Left ventricle myocardium superior (tissue), 1 donor: ENCODE results near the gene DLG2. TPM values are rescaled to one million over a fixed set of nuclear protein-coding genes. Genes with fewer than 3 reads are reported as not detected.

Source experiments
- ATAC-seq: fragments of 200-7000 bp; cut with Tn5 transposase; one replicate; pipeline ENCODE4 v1.9.1; 2020; ENCODE audit warnings: mild to moderate bottlenecking, moderate library complexity
- DNase-seq: peaks from one replicate; pipeline ENCODE4 v3.0.0-alpha.2; 2020
- intact Hi-C: fragments of 100-400 bp; cut with micrococcal nuclease; formaldehyde crosslinking; loops from one replicate; pipeline ENCODE4 v1.11.0; 2022
- total RNA-seq: library from RNA; stranded (reverse); fragmentation: NEBNext Ultra II Directional; extraction: Animal tissue kit (Norgen Biotek cat#: 25700); gene quantifications from one replicate; pipeline ENCODE4 v1.2.1, GENCODE V29; 2021
- donor health status: DM: no; HTN: yes; CAD: no; lungs with severe emphysema.

The DLG2 gene
- total RNA-seq, 1 donor from 2014 or later: 5.7 TPM

DNA sequence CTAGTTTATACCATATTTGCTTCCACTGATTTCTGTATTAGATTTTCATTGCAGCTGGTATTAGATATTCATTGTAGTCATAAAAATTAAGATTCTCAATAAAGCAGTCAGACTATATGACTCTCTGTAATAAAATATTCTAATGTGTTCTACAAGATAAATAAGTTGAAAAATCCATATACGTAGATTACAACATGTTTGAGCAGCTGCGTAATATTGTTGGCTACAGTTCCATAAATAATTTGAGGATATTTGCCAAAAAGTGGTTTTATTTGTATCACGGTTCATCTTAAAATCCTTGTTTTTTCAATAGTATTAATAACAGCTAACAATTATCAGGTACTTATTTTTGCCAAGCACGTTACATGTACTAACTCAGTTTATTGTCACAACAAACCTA, 1672.4 kb downstream of the DLG2 start:
- intact Hi-C loops: no loop called here
- no peak for DNase-seq
- no peak for ATAC-seq

DNA sequence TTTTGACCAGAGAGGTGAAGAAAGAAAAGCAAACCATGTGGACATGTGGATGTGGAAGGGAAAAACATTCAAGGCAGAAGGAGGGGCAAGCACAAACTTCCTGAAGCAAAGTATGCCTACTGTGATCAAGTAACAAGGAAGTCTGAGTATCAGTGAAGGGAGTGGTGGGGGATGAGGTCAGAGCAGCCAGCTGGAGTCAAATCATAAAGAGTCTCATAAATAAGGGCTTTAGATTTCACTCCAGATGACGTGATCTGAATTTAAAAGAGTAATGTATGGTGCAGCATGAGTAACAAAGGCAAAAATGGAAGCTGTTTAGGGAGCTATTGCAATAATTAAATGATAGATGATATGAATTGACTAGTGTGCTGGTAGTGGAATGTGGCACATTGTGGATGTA, 1675.6 kb downstream of the DLG2 start:
- ATAC-seq: no peak
- DNase-seq: no peak
- intact Hi-C loops: no loop called here

DNA sequence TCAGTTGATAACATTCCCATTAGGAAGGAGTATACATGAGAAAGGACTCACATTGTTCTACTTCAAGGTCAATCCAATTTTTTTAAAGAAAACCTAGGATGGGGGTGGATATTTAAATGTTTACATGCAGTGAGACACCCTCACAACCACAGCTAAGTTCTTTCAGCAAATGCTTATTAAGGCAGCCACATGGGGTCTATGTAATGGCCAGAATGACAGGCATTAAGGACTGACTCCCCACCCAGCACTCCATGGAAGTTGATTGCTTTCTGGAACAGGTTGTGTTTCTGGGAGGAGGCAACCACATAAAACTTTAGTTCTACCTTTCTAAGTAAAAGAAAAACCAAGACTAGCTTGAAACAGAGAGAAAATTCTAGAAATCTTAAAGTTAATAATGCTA, 1678.9 kb downstream of the DLG2 start:
- no peak for ATAC-seq
- intact Hi-C loops: no loop called here

DNA sequence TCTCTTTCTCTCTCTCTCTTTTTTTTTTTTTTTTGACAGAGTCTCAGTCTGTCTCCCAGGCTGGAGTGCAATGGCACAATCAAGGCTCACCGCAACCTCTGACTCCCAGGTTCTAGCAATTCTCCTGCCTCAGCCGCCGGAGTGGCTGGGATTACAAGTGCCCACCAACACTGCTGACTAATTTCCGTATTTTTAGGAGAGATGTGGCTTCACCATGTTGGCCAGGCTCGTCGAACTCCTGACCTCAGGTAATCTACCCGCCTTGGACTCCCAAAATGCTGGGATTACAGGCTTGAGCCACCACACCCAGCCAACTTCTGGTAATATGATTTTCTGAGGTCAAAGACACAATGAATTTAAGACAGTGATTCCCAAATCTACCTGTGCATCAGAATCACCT, 1681.2 kb downstream of the DLG2 start:
- ATAC-seq (no peak), DNase-seq (no peak)
- intact Hi-C loops: no loop called here

More for the DNA sequence above, 1678.9 kb downstream of the DLG2 start:
- DNase-seq: no peak

DNA sequence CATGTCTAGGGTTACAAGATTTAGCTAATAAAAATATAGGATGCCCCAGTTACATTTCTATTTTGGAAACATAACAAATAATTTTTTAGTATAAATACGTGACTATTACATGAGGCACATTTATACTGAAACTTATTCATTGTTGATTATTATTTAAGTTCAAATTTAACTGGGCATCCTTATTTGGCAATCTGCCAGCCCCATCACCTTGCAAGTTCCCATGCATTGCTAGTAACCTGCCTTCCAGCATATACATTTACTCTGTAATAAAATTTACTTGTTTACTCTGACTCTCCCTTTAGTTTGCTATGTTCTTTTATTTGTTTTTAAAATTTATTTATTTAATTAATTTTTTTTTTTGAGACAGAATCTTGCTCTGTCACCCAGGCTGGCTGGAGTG, 1686.1 kb downstream of the DLG2 start:
- intact Hi-C loops: no loop called here
- DNase-seq (no peak), ATAC-seq (no peak)

DNA sequence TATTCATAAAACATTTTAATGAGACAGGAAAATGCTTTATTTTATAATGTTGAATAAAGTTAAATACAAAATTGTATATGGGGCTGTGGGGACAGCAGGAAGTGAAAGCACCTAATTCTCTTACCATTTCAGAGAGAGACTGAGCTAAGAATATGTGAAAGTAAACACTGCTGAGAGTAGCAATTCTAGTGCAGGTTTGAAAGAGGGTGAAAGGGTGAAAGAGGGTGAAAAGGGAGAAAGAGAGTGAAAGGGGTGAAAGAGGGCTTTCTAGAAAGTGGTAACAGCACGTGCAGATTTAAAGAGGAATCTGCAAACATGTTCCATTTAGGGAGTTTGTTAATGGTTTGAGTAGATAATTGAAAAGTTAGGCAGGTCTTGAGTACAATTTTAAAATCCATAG, 1689.0 kb downstream of the DLG2 start:
- DNase-seq (no peak), ATAC-seq (no peak)
- intact Hi-C loops: no loop called here

DNA sequence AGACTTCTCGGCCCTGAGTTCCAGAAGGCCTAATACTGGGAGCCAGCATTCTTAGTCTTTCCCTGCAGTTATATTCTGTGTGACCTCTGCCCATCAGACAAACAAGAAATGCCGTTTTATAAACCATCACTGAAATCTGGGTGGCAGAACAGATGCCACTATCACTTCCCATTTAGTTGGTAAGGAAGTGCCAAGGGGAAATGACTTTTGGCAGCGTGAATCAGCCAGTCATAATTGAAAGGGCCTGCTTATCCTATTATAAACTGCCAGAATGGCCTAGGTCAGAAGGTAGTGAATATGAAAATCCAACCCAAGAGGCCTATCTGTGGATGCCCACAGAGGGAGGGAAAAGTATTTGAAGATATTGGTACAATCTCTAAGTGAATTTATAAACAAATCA, 1694.1 kb downstream of the DLG2 start:
- intact Hi-C loops: no loop called here
- DNase-seq (no peak), ATAC-seq (no peak)

DNA sequence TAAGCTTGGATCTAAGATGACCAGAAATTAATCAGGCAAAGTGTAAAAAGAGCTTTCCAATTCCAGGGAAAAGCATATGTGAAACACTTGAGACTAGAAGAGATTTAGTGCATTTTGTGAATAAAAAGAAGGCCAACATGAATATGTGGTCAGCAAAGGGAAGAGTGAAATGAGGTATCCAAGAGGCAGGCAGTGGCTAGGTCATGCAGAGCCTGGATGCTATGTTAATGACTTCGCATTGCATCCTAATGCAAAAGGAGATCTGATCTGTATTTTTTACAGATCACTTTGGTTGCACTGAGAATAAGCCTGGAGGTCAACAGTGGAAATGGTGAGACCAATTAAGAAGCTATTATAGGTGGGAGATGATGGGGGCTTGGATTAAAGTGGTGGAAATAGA, 1699.7 kb downstream of the DLG2 start:
- DNase-seq (no peak), ATAC-seq (no peak)
- intact Hi-C loops: no loop called here

DNA sequence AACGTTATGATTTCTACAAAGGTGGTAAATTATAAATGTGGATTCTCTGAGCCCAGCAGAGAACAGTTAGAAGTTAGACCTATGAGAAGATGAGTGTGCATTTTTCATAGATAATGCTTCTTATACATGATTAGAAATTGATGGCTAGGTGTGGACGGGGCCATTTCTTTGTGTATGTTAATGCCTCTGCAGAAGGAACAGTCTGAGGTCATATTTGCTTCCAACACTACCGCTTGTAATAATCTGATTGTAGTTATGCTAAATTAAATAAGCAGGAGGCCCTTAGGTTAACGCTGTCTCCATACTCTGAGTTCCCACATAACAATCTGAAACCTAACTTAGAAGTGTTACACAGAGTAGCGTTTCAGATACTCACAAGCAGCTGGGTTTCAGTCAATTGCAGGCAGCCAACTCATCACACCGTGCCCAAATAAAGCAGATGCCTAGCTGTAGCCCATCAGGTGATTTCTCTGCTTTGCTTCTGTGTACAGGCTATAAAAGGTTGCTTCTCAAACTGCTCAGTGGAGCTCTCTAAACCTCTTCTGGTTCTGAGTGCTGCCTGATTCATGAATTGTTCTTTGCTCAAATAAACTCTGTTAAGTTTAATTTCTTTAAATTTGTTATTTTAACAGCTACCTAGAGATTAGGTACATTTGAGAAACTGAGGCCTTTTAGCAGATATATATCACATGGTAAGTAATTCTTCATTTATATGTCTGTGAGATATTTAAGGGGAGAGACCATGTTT, 1702.2 kb downstream of the DLG2 start:
- DNase-seq (no peak), ATAC-seq (no peak)
- intact Hi-C loops: no loop called here

DNA sequence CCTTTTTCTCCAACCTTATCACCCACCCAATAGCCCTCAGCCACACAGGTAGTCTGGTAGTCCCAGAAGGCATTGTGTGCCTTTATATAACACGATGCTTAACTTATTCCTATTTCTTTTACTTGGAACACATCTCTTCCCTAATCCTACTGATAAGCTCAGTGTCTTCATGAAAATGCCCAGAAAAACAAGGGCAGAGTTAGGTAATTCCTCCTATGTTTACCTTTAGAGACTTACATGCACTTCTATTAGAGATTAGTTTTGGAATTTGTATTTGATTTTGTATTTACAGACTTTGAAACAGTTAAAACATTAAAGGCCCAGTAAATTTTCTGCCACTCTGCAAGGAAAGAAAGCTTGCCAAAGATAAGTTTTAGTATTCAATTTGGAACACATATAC, 1703.2 kb downstream of the DLG2 start:
- intact Hi-C loops: no loop called here
- DNase-seq: no peak
- ATAC-seq: no peak

DNA sequence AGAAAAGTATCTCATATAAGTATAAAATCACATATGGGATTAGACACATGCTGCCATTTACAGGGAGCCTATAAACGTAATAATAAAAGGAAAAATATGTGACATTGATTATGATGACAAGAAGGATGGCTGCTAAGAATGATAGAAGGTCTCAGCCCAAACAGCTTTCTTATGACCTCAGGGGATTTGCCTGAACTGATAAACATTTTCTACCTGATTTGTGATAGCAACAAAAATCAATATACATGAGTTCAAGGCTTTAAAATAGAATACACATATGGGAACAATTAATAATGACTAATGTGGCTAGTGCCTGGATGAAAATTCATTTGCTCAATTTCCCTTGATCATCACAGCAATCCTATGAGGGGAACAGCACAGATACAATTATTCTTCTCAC, 1704.2 kb downstream of the DLG2 start:
- DNase-seq (no peak), ATAC-seq (no peak)
- intact Hi-C loops: no loop called here

DNA sequence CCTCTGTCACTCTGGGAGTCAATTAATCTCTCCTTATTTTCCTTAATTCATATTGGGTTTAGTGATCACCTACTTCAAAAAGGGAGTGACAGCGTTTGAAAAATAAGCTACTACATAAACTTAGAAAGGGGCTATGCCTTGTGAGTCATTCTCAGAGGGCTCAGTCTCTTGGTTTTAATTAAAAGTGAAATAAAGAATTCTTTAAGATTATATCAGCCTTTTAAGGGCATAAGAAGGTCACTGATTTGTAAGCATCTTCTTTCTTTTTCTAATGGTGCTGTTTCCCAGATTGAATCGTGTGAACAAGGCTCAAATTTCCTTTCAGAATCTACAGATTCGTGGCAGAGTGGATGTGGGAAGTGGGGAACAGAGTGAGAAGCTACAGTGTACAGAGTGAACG, 1704.8 kb downstream of the DLG2 start:
- ATAC-seq (no peak), DNase-seq (no peak)
- intact Hi-C loops: no loop called here

DNA sequence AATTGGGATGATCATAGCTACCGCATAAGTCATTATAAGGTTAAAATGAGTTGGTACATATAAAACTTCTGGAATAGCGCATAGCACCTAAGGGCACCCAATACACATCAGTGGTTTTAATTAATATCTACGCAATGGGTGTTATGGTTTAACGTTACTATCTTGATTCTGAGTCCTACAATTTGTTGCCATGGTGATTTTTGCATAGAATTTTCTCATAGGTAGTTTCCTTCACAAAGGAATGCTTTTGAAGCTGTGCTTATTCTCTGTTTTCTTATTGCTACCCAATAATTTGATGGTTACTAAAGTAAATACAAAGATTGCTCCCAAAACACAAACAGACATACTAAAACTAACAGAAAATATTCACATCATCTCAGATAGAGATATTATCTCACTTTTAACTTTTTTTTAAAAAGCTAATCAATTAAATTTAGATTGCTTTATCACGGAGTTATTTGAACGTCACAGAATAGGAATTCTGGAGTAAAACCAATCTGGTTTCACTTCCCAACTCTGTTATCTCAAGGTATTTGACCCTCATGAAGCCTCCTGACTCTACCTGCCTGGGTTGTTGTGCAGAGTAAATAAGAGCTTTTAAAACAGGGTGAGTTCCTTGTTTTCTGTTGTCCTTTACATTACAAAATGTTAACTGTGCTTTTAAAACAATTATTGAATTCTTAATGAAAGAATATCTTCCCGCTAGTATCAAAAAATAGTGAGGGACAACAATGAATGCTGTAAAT, 1705.5 kb downstream of the DLG2 start:
- no peak for DNase-seq
- no peak for ATAC-seq
- intact Hi-C loops: no loop called here

DNA sequence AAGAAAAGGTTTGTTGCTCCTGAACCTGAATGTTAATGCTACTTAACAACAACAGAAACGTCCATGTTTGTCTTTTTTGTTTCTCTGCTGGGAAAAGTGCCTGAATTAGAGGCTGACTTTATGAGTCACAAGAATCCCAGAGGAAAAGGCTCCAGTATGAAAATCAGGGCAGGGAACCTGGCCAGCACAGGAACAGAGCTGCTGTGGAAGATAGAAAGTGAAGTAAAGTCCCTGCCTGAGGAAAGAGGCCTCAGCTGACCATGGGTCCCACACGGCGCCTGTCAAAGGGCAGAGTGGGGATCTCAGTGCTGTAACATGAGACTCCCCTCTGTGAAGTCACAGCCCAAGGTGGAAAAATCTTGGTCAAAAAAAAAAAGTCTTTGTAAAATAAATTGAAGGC, 1708.7 kb downstream of the DLG2 start:
- DNase-seq (peak; percentile 55), ATAC-seq (peak; percentile 68)
- intact Hi-C loops: no loop called here

DNA sequence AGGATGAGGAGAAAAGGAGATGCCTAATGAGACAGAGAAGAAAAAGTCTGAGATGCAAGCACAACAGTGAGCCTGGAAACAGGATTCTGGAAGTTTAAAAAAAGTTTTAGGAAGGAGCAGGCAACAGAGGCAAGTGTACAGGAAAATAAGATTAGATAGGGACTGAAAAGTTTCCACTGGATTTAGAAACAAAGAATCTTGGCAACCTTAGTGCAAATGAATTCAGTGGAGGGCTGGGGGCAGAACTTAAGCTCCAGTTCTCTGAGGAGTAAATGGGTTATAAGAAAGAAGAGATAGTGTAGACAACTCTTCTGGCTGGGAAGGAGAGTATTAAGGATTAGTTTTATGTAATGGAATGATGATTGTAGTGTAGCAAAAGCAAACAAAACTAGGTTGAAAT, 1712.1 kb downstream of the DLG2 start:
- intact Hi-C loops: no loop called here
- ATAC-seq: peak; percentile 34
- no peak for DNase-seq

DNA sequence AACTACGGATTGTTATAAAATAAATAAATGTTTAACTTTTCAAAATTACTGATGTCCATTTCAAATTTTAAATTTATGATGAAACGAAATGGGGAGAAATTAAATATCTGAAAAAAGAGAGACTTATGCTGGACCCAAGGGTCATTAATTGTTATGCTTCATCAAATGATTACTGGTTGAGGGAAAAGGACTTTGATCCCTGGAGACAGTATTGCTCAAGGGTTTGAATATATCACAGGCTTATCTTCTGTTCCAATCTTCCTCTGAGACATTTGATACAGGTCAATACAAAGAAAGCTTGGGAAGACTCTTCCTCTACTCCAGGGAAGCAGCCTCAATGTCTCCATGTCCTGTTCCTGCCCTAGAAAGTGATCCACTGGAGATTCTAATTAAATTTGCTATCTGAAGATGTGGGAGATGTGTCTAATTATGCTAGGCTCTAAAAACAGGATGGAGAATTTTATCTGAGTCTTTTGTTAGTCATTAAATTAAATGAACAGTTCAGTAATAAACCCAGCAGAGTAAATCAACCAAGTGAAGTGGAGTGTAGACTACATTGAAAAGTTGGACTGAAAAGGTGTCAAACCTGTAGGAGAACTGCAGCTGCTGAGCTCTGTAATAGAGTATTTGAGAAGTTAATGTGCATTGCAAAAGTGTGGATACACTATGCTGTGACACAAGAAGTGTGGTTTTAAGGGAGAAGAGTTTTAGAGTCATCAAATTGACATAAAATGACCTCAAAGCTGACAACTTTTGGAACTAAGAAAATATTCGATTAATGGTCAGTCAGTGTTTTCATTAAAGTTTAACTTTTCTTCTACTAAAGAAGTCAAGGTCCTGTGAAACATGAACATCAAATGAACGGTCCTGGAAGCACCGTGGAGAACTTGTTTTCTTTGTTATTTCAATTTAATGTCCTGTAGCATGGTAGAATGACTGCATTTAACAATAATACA, 1717.3 kb downstream of the DLG2 start:
- DNase-seq: no peak
- ATAC-seq: no peak
- intact Hi-C loops: no loop called here

DNA sequence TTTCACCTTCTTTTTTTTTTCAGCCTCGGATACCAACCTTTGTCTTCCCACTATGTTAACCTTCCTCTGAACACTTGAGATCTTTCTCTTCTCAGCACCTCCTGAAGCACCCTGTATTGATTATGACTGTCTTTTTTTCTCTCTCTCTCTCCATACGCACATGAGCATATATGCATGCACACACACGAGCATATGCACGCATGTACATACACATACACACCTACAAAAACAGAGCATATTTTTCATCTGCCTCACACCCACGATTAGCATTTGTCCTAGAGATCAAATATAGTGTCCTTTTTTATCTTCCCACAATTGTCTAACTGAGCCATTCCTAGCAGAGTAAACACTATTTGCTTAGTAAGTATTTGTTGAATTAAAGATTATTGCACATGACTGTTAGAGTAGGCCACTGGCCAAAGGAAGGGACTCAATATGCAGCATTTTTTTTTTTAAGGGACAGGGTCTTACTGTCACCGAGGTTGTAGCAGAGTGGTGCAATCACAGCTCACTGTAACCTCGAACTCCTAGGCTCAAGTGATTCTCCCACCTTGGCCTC, 1718.8 kb downstream of the DLG2 start:
- DNase-seq (no peak), ATAC-seq (no peak)
- intact Hi-C loops: no loop called here

DNA sequence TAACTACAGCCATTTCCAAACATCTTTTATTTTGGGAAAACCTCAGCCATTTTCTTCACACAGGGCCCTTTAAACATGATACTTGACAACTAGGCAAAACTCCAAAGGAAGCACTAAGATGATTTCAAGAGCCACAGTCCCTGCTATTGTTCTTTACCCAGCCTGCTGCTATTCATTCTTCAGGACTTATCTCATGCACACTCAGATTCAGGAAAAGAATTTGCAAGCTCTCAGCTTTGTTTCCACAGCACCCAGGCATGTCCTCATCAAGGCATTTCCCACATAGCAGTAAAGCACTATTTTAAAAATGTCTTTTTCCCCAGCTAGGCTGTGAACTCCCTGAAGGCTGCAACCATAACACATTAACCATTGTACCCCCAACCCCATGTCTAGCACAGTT, 1731.6 kb downstream of the DLG2 start:
- peak; percentile 26 for ATAC-seq
- DNase-seq: no peak
- intact Hi-C loops: no loop called here

DNA sequence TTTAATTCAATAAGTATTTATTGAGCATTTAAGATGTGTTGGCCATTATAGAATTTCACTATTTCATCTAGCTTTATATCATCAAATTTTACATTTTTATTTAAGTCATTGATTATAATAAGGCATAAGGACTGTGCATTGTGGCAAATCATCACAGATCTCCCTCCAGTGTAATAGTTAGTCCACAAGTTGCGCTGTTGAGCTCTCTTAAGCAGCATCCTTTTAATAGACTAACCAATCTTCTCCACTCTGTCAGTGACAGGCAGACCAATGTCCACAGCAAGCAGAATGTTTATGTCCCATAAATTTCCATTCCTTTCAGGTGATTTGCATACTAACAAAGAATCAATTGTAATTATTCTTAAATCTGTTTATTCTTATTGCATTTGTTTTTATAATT, 1745.7 kb downstream of the DLG2 start:
- ATAC-seq (no peak), DNase-seq (no peak)
- intact Hi-C loops: no loop called here

DNA sequence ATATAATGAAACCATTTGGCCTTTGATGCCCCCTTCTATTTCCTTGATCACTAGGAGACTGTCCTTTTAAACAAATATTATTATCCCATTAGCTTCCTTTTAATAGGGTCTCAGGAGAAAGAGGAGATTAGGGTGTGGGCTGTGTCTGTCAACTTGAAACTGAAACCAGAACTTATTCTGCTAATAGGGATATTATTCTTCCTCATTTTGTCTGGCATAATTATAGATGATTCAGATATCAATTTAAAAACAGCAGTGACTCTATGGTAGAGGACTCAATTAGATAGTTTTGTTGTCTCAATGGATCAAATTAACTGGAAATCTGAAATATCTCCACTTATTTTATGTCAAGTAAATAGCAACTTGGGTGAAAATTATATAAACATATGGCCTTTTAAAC, 1756.1 kb downstream of the DLG2 start:
- intact Hi-C loops: no loop called here
- no peak for DNase-seq
- ATAC-seq: no peak
